GM19324 (cell line): ENCODE data around the gene HCRT.
"Not testable (repeated sequence)": the region's sequence is repeated elsewhere in the genome, so short reads cannot be mapped to it uniquely, and the experiment has no call there.

Experiments used
- ATAC-seq: cut with Tn5 transposase; IDR thresholded peaks from one replicate; pipeline ENCODE4 v1.9.1; 2021; ENCODE audit warnings: mild to moderate bottlenecking, moderate library complexity; ENCODE audit not compliant: unreplicated experiment, low FRiP score

Gene HCRT

GRCh38 chr17:42146911-42147607 is 38.2 kb downstream of the HCRT start:
- no peak for ATAC-seq

DNA sequence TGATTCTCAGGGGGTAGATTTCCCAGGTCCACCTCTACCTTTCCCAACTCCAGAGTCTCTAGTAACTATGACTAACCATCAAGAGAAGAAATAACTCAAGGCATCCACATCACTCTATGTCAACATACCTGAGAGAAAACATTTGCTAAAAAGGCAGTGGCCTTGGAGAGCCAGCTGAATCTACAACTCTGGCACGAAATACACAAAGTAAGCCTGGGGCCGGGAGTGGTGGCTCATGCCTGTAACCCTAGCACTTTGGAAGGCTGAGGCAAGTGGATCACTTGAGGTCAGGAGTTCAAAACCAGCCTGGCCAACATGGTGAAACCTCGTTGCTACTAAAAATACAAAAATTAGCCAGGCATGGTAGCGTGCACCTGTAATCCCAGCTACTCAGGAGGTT is 42.1 kb downstream of the HCRT start:
- ATAC-seq = not testable (repeated sequence)

DNA sequence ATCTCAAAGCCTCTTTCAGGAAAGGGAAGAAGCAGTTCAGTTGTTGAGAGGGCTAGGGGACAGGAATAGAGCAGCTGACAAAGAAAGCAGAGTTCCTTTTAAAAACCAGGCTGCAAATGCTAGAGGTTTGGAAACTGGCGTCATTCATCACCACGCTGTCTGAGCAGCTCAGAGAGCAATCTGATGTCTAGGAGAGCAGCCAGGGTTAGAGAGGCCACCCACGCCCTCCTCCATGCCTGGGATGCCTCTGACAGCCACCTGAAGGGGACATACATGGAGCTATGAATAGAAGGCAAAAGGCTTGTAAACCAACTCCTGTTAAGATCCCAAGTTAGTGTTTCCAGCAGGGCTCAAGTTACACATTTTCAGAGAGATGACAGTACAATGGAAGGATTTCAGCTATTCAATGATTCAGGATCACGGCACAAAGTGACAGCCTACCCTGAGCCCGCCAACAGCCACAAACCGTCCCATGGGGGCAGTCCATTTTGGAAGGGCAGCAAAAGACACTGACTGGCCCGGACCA is 42.8 kb downstream of the HCRT start:
- ATAC-seq = no peak

GRCh38 chr17:42141382-42141781 is 43.9 kb downstream of the HCRT start:
- ATAC-seq = no peak

- ATAC-seq = not testable (repeated sequence)
Measured at GRCh38 chr17:42140690-42141089, 44.6 kb downstream of the HCRT start.

GRCh38 chr17:42138749-42139492 is 46.3 kb downstream of the HCRT start:
- ATAC-seq = no peak

DNA sequence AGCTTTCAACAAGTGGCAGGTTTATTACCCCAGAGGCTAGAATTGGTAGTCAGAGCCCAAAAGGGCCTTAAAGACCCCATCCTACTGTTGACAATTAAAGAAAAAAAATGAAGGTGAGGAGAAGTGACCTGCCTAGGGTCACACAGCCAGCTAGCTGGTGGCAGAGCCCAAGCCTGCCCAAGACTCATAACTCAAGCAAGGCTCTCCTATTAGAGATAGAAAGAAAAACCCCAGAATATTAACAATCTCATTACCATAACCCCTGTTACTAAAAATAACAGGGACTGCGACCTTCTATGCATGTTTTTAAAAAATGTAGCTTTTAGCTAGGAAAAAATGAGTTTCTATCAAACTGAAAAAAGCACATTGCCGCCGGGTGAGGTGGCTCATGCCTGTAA is 48.6 kb downstream of the HCRT start:
- no peak for ATAC-seq

- ATAC-seq = no peak
Measured at GRCh38 chr17:42135664-42136653, 49.3 kb downstream of the HCRT start.

DNA sequence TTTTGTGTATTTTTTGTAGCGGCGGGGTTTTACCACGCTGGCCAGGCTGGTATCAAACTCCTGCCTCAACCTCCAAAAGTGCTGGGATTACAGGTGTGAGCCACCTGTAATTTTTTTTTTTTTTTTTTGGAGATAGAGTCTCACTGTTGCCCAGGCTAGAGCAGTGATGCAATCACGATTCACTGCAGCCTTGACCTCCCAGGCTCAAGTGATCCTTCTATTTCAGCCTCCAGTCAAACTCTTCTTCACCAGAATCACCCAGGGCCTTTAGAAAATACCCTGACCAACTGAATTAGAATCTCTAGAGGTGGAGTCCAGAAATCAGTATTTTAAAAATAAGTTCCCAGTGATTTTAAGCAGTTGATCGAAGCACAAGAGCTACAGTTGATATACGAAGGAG is 50.1 kb downstream of the HCRT start:
- ATAC-seq = no peak
